AG09309 (cell line): Measurements from ENCODE around the gene SETD2.
"Not testable (repeated sequence)": the region's sequence is repeated elsewhere in the genome, so short reads cannot be mapped to it uniquely, and the experiment has no call there.

Source experiments
- DNase-seq: peaks from one replicate; pipeline ENCODE4 v3.0.0-alpha.2; 2010; ENCODE audit warnings: low read depth
- H3K4me3 ChIP-seq: 2 replicates; pipeline ENCODE4 v1.5.1; 2011; ENCODE audit warnings: mild to moderate bottlenecking, low read depth, low read length, moderate library complexity; ENCODE audit not compliant: control insufficient read depth
- TF ChIP-seq, protein P1 (sequence below): IDR thresholded peaks from 2 replicates; pipeline ENCODE4 v1.5.1; 2011; ENCODE audit warnings: mild to moderate bottlenecking, low read depth, low read length, inconsistent platforms; ENCODE audit not compliant: insufficient read depth, control insufficient read depth; ENCODE audit errors: missing control alignments

SETD2 gene

DNA sequence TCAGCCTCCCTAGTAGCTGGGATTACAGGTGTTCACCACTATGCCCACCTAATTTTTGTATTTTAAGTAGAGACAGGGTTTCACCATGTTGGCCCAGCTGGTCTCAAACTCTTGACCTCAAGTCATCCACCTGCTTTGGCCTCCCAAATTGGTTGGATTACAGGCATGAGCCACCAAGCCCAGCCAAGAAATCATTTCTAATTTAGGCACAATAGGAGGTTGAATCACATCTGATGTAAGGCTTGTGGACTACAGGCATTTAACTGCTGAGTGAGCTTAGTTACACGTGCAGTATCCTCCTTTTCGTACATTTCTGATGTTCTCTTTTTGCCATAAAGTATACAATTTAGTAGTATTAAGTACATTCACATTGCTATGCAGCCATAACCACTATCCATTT lies 31.1 kb upstream of the SETD2 start:
- TF ChIP-seq, protein P1, sequence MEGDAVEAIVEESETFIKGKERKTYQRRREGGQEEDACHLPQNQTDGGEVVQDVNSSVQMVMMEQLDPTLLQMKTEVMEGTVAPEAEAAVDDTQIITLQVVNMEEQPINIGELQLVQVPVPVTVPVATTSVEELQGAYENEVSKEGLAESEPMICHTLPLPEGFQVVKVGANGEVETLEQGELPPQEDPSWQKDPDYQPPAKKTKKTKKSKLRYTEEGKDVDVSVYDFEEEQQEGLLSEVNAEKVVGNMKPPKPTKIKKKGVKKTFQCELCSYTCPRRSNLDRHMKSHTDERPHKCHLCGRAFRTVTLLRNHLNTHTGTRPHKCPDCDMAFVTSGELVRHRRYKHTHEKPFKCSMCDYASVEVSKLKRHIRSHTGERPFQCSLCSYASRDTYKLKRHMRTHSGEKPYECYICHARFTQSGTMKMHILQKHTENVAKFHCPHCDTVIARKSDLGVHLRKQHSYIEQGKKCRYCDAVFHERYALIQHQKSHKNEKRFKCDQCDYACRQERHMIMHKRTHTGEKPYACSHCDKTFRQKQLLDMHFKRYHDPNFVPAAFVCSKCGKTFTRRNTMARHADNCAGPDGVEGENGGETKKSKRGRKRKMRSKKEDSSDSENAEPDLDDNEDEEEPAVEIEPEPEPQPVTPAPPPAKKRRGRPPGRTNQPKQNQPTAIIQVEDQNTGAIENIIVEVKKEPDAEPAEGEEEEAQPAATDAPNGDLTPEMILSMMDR, result no peak
- no peak for DNase-seq
- no peak overlapping the region for H3K4me3 ChIP-seq

DNA sequence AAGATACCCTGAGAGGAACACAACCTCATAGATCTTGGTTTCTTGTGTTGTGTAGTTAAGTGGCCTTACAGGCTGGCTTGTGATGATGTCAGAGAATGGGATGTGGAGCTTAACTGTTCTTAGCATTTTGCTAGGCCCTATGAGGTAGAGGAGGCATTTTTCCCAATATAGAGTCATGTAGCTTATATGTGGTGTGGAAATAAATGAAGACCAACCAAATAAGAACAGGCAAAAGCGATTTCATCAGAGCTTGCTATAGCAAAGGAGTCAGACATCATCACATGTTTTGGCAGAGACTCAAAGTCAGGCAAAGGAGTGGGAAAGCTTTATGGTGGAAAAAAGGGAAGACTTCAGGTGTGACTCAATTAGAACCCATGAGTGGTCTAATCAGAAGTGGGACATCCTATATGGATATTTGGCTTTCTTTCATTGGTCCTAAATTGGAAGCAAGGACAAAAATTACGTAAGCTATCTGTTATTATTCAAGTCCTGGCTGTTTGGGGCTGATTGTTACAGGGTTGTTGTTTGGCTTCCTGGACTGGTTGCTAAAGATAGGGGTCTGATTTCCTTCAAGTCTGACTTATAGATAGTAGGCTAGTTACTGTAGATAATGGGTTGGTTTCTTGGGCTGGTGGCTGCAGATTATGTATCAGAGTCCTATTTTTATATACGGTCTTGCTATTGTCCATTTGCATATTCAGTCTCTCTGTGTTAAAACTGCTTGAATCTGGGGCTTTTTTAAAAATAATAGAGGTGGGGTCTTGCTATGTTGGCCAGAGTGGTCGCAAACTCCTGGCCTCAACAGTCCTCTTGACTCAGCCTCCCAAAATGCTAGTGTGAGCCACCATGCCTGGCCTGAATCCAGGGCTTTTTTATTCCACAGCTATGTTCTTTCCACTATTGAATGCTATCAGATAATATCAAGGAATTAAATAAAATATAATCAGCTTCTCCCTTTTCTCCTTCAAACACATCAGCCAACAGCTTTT lies 30.3 kb upstream of the SETD2 start:
- H3K4me3 ChIP-seq, result no peak overlapping the region
- DNase-seq, result peak; percentile 0
- TF ChIP-seq, protein P1, result no peak

- TF ChIP-seq, protein P1, result no peak
- no peak for DNase-seq
- no peak overlapping the region for H3K4me3 ChIP-seq
Observed at GRCh38 chr3:47186285-47186684, 22.4 kb upstream of the SETD2 start.

- DNase-seq, result not testable (repeated sequence)
Observed at GRCh38 chr3:47181685-47182084, 17.8 kb upstream of the SETD2 start.

GRCh38 chr3:47180011-47180410 lies 16.1 kb upstream of the SETD2 start:
- DNase-seq, result not testable (repeated sequence)

More at GRCh38 chr3:47181685-47182084, 17.8 kb upstream of the SETD2 start:
- H3K4me3 ChIP-seq, result not testable (repeated sequence)

DNA sequence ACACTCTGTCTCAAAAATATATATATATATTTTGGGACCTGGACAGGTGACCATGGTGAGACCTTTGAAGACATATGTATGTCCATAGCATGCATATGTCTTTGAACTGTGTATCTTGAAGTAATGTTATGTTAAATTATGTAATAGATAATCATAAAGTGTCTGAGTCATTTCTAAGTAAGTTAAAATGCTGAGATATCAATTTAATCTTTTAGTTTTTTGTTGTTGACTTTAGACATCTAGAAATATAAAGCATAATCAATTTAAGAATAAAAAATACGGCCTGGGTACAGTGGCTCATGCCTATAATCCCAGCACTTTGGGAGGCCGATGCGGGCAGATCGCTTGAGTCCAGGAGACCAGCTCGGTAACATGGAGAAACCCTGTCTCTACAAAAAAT lies 12.7 kb upstream of the SETD2 start:
- TF ChIP-seq, protein P1, result no peak
- H3K4me3 ChIP-seq, result no peak overlapping the region
- no peak for DNase-seq

More at GRCh38 chr3:47180011-47180410, 16.1 kb upstream of the SETD2 start:
- H3K4me3 ChIP-seq, result not testable (repeated sequence)

GRCh38 chr3:47163169-47164006 lies 525 bp downstream of the SETD2 start:
- no peak for DNase-seq
- TF ChIP-seq, protein P1, result no peak
- peak overlapping the region; percentile 94 for H3K4me3 ChIP-seq
